GM12878 (cell line): ENCODE results near the gene BMPR1B. TPM values are rescaled to one million over a fixed set of nuclear protein-coding genes. Genes with fewer than 3 reads are reported as not detected.

Source experiments
- ATAC-seq: fragments of 200-7000 bp; cut with Tn5 transposase; 3 replicates; pipeline ENCODE4 v1.9.1; 2020; ENCODE audit warnings: mild to moderate bottlenecking, moderate library complexity
- BruUV-seq: library from RNA; stranded (reverse); fragments of 400-500 nt; replicated peaks from 2 replicates; lab custom pipeline; 2021; lab: Mats Ljungman, UMichigan
- CTCF ChIA-PET: fragments of 300-600 bp; sonication (Branson Sonifier 250); formaldehyde crosslinking; extraction: SDS; loops from one replicate; lab custom pipeline; 2021; ENCODE audit warnings: inconsistent platforms; lab: Yijun Ruan, JAX
- POLR2A ChIA-PET: fragments of 350-600 bp; formaldehyde crosslinking; extraction: SDS; loops from one replicate; lab custom pipeline; 2021; ENCODE audit warnings: inconsistent platforms; lab: Charles Lee
- RAD21 ChIA-PET: fragments of 300-600 bp; sonication (Branson Sonifier 250); formaldehyde crosslinking; loops from one replicate; lab custom pipeline; 2023; ENCODE audit warnings: antibody characterized with exemption; ENCODE audit not compliant: unreplicated experiment; lab: Charles Lee
- SMC1A ChIA-PET: fragments of 300-600 bp; sonication (Branson Sonifier 250); formaldehyde crosslinking; loops from one replicate; lab custom pipeline; 2023; ENCODE audit not compliant: unreplicated experiment, uncharacterized antibody; lab: Charles Lee
- DNase-seq: peaks from one replicate; pipeline ENCODE4 v3.0.0-alpha.2; 2011; ENCODE audit warnings: low read depth, low spot score
- FAIRE-seq: peaks from 3 replicates; lab custom pipeline; 2011; peaks lifted over from hg19 to GRCh38; lab: Jason Lieb, UNC
- H2AFZ ChIP-seq: 2 replicates; pipeline ENCODE4 v1.6.0; 2011; ENCODE audit warnings: low read depth, low read length, control low read depth; ENCODE audit not compliant: control insufficient read depth
- H3K27ac ChIP-seq: 2 replicates; pipeline ENCODE4 v1.5.1; 2011; ENCODE audit warnings: control low read depth; ENCODE audit not compliant: control insufficient read depth, insufficient read depth
- H3K27me3 ChIP-seq, 2 experiments: replicated peaks in 1 of 2; 2 replicates each; pipeline versions ENCODE4 v1.6.0 to v1.6.1; 2011; ENCODE audit warnings: low read length in 1 of 2; ENCODE audit not compliant: control insufficient read depth in 2 of 2, insufficient read depth in 2 of 2
- H3K36me3 ChIP-seq, 2 experiments: 2 replicates each; pipeline ENCODE4 v1.5.1; 2011; ENCODE audit warnings: low read length in 1 of 2; ENCODE audit not compliant: control insufficient read depth in 2 of 2, insufficient read depth in 2 of 2
- H3K4me1 ChIP-seq: 2 replicates; pipeline ENCODE4 v1.6.1; 2011; ENCODE audit warnings: mild to moderate bottlenecking, low read length, moderate library complexity, mixed read lengths; ENCODE audit not compliant: control insufficient read depth, insufficient read depth
- H3K4me2 ChIP-seq: 2 replicates; pipeline ENCODE4 v1.6.0; 2011; ENCODE audit warnings: control low read depth; ENCODE audit not compliant: control insufficient read depth, insufficient read depth
- H3K4me3 ChIP-seq: fragments of 200-600 bp; sonication (generic); 2 replicates; pipeline ENCODE4 v1.5.1; 2016
- H3K79me2 ChIP-seq: 2 replicates; pipeline ENCODE4 v1.6.0; 2011; ENCODE audit warnings: low read length; ENCODE audit not compliant: control insufficient read depth, insufficient read depth
- H3K9ac ChIP-seq: 2 replicates; pipeline ENCODE4 v1.8.0; 2011; ENCODE audit warnings: low read length, control low read depth, mixed read lengths; ENCODE audit not compliant: control insufficient read depth, insufficient read depth
- H3K9me3 ChIP-seq: replicated peaks from 3 replicates; pipeline ENCODE4 v1.5.1; 2011; ENCODE audit warnings: mild to moderate bottlenecking, low read length; ENCODE audit not compliant: control insufficient read depth, insufficient read depth
- H4K20me1 ChIP-seq: 2 replicates; pipeline ENCODE4 v1.6.0; 2011; ENCODE audit not compliant: control insufficient read depth, insufficient read depth
- BCL11A ChIP-seq: IDR thresholded peaks from 2 replicates; pipeline ENCODE4 v1.6.1; 2011; ENCODE audit warnings: low read depth, low read length
- CEBPB ChIP-seq, 2 experiments: fragments of 150-350 bp in 1 of 2; IDR thresholded peaks; 2 replicates each; pipeline ENCODE4 v1.6.1; 2012 to 2014; ENCODE audit warnings: low read depth in 2 of 2, low read length in 2 of 2, borderline replicate concordance in 1 of 2, inconsistent platforms in 1 of 2
- DPF2 ChIP-seq: fragments of 450-650 bp; IDR thresholded peaks from 2 replicates; pipeline ENCODE4 v1.6.1; 2017; ENCODE audit warnings: mild to moderate bottlenecking
- HDGF ChIP-seq: fragments of 450-650 bp; IDR thresholded peaks from 2 replicates; pipeline ENCODE4 v1.6.1; 2016; ENCODE audit warnings: antibody characterized with exemption
- MEF2B ChIP-seq: fragments of 450-650 bp; IDR thresholded peaks from 2 replicates; pipeline ENCODE4 v1.6.1; 2018; ENCODE audit warnings: mild to moderate bottlenecking, moderate library complexity; ENCODE audit not compliant: partially characterized antibody, poor library complexity, severe bottlenecking
- MTA3 ChIP-seq: IDR thresholded peaks from 2 replicates; pipeline ENCODE4 v1.6.1; 2012; ENCODE audit warnings: low read length, inconsistent platforms, borderline replicate concordance
- NBN ChIP-seq: fragments of 450-650 bp; IDR thresholded peaks from 2 replicates; pipeline ENCODE4 v1.6.1; 2016
- PAX8 ChIP-seq: fragments of 450-650 bp; IDR thresholded peaks from 2 replicates; pipeline ENCODE4 v1.6.1; 2017; ENCODE audit warnings: mild to moderate bottlenecking, moderate library complexity
- PBX3 ChIP-seq: IDR thresholded peaks from 2 replicates; pipeline ENCODE4 v1.6.1; 2011; ENCODE audit warnings: mild to moderate bottlenecking, low read depth, low read length, moderate library complexity; ENCODE audit not compliant: insufficient replicate concordance
- PRDM15 ChIP-seq: fragments of 450-650 bp; formaldehyde crosslinking; IDR thresholded peaks from 2 replicates; pipeline ENCODE4 v1.4.0; 2020; ENCODE audit warnings: mild to moderate bottlenecking, moderate library complexity
- YBX1 ChIP-seq: fragments of 450-650 bp; IDR thresholded peaks from 2 replicates; pipeline ENCODE4 v1.6.1; 2016; ENCODE audit warnings: antibody characterized with exemption
- ZNF622 ChIP-seq: fragments of 450-650 bp; IDR thresholded peaks from 2 replicates; pipeline ENCODE4 v1.6.1; 2017; ENCODE audit warnings: mild to moderate bottlenecking, inconsistent platforms
- WGBS: methylation state at CpG from one replicate; pipeline ENCODE4 v1.1.6; 2016; ENCODE audit warnings: low lambda C conversion rate; ENCODE audit not compliant: insufficient replicate concordance, insufficient coverage; ENCODE audit errors: missing lambda C conversion rate; 5-methylcytosine and 5-hydroxymethylcytosine counted together
- in situ Hi-C: fragments of 300-500 bp; cut with MboI; formaldehyde crosslinking; loops from 9 replicates; pipeline ENCODE4 v1.14.3; 2018; ENCODE audit warnings: mixed read lengths
- intact Hi-C: fragments of 100-400 bp; cut with micrococcal nuclease; formaldehyde crosslinking; loops from one replicate; pipeline ENCODE4 v1.14.2; 2022; ENCODE audit not compliant: unreplicated experiment
- polyA plus RNA-seq, 11 experiments: library from polyadenylated mRNA; depleted of rRNA in 4 of 11; unstranded in 6 of 11; stranded (reverse) in 5 of 11; fragments of >200 nt; fragmentation: Nextera tagmentation in 4 of 11; fragmentation: Illumina TruSeq in 1 of 11; extraction: Ambion mirVana in 4 of 11; extraction: Trizol in 1 of 11; gene quantifications; 1 replicate in 1 of 11; 2 replicates in 10 of 11; pipeline versions ENCODE4 v1.2.1 to v1.2.3, GENCODE V29; 2011 to 2016; ENCODE audit warnings: inconsistent platforms in 2 of 11, missing spikeins in 2 of 11, low read depth in 1 of 11
- total RNA-seq, 4 experiments: library from RNA; depleted of rRNA in 3 of 4; stranded (reverse); fragments of >200 nt in 3 of 4; fragmentation: Illumina TruSeq in 1 of 4; extraction: Trizol in 1 of 4; gene quantifications; 2 replicates each; pipeline versions ENCODE4 v1.2.1 to v1.2.3, GENCODE V29; 2013 to 2021

BMPR1B gene
- total and polyA plus RNA-seq, 10 of the 15 experiments (the other 5 are each of a cell fraction or from before 2014, with no cell fraction given), result not detected

GRCh38 chr4:95156452-95156765, 398.7 kb downstream of the BMPR1B start:
- in situ Hi-C loops, result loop anchor here (25.0 kb wide), 1 partner anchor 881 kb away; no protein-coding TSS in a partner anchor
- ChIA-PET CTCF (interaction anchor here (0.6 to 1.4 kb wide), 5 partner anchors 10 to 1145 kb away, joined by 3 to 4 read pairs (median 3); no protein-coding TSS in a partner anchor), RAD21 (interaction anchor here (0.6 to 1.3 kb wide), 2 partner anchors 819 to 1195 kb away, joined by 3 to 4 read pairs; no protein-coding TSS in a partner anchor), POLR2A (no interaction called here), SMC1A (interaction anchor here (0.6 to 1.0 kb wide), 4 partner anchors 14 to 318 kb away, joined by 3 to 4 read pairs (median 4); no protein-coding TSS in a partner anchor)
- no peak for TF ChIP-seq PBX3
- no peak for TF ChIP-seq BCL11A
- TF ChIP-seq HDGF, result no peak
- no peak for TF ChIP-seq PAX8
- H3K9me3 ChIP-seq, result no peaks in the 10 kb centered on the region
- no peak overlapping the region for H3K9ac ChIP-seq
- 1% methylated on average over 3 of the region's 3 CpGs for WGBS
- DNase-seq (no peak), FAIRE-seq (no peak), ATAC-seq (no peak)
- no peaks in the 10 kb centered on the region for H3K4me1 ChIP-seq
- H3K79me2 ChIP-seq, result no peaks in the 10 kb centered on the region
- intact Hi-C loops, result loop anchor here (2.0 to 10.0 kb wide), 2 partner anchors 1196 to 1998 kb away; no protein-coding TSS in a partner anchor
- no peaks in the 10 kb centered on the region for H4K20me1 ChIP-seq
- no peaks in the 10 kb centered on the region for H3K36me3 ChIP-seq
- BruUV-seq, result no TSS peak
- no peak overlapping the region for H3K4me2 ChIP-seq
- no peak overlapping the region for H3K27ac ChIP-seq
- no peak overlapping the region for H2AFZ ChIP-seq
- no peaks in the 10 kb centered on the region; a peak in 2 of 4 replicates for H3K27me3 ChIP-seq
- H3K4me3 ChIP-seq, result no peak overlapping the region

DNA sequence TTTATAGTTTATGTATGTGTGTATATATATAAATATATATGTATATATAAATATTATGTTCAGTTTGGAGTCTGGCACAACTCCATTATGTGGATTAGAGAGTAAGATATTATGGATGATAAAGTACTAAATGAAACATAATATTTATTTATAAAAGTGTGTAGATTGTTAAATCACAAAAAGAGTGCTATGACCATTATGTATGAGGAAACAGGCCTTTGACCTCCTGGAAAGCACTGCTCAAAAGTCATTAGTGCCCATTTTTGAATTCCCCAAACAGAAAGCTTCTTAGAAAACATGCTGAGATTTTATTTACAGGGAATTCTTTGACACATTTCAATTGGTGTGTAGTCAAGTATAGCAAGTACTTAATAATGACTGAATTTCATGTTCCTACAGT, 399.8 kb downstream of the BMPR1B start:
- Histone ChIP-seq H2AFZ (no peak overlapping the region), H3K9me3 (no peaks in the 10 kb centered on the region), H3K4me2 (no peak overlapping the region), H3K4me3 (no peak overlapping the region), H3K79me2 (no peaks in the 10 kb centered on the region), H3K27ac (no peak overlapping the region), H3K36me3 (no peaks in the 10 kb centered on the region), H4K20me1 (no peaks in the 10 kb centered on the region), H3K9ac (no peak overlapping the region), H3K4me1 (no peaks in the 10 kb centered on the region), H3K27me3 (no peaks in the 10 kb centered on the region; a peak in 2 of 4 replicates)
- FAIRE-seq, result no peak
- SMC1A ChIA-PET, result no interaction called here
- no TSS peak for BruUV-seq
- intact Hi-C loops (loop anchor here (2.0 to 10.0 kb wide), 2 partner anchors 1195 to 1997 kb away; no protein-coding TSS in a partner anchor), in situ Hi-C loops (loop anchor here (25.0 kb wide), 1 partner anchor 880 kb away; no protein-coding TSS in a partner anchor)
- POLR2A ChIA-PET, result no interaction called here
- no peak for ATAC-seq
- RAD21 ChIA-PET, result no interaction called here
- CTCF ChIA-PET, result no interaction called here
- DNase-seq, result no peak
- TF ChIP-seq YBX1 (no peak), CEBPB (IDR thresholded peaks at IDR 0.05; ENCODE audit: borderline replicate concordance in 1 of 2, low read depth in 2 of 2, low read length in 2 of 2) (no peak), MEF2B (no peak), ZNF622 (no peak), PRDM15 (CRISPR knock-in tag) (no peak), NBN (no peak), MTA3 (no peak), DPF2 (no peak)
